NCI-H2081 treated with DMSO at 0.1 percent for 48 hours (cell line): ENCODE data around the gene UBE2H.
"Not testable (repeated sequence)": the region's sequence is repeated elsewhere in the genome, so short reads cannot be mapped to it uniquely, and the experiment has no call there.

Experiments used
- DNase-seq: peaks from one replicate; lab custom pipeline; 2025; lab: John Stamatoyannopoulos, UW

UBE2H gene

DNA sequence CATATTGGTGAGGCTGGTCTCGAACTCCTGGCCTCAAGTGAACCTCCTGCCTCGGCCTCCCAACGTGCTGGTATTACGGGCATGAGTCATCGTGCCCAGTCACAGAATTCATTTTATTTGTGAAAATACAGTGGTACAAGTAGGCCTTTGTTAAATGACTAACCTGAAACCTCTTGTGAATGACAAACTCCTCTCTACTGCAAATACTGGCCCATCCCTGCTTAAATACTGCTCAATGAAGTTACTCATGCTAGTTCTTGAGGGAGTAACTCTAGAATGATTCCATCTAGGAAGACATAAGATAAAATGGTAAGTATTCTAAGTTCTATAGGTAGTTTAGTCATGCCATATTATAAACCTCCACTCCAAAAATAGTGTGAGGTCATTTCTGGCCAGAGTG lies 80.7 kb downstream of the UBE2H start:
- no peak for DNase-seq

DNA sequence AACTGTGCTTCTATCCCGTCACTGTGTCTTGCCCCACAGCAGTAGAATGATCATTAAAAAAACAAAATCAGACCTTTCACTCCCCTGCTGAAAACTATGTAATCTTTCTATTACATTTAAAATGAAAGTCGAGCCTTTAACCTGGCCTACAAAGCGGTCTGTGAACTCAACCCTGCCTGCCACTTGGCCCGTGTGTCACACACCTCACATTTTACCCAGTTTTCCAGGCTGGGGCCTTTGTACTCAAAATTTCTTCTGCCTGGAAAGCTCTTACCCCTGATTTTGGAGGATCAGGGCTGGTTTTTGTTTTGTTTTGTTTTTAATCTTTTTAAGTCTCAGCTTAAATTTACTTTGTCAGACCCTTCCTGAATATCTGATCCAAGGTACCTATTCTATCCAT lies 82.1 kb downstream of the UBE2H start:
- DNase-seq, result no peak

GRCh38 chr7:129866251-129866650 lies 86.5 kb downstream of the UBE2H start:
- DNase-seq, result no peak

DNA sequence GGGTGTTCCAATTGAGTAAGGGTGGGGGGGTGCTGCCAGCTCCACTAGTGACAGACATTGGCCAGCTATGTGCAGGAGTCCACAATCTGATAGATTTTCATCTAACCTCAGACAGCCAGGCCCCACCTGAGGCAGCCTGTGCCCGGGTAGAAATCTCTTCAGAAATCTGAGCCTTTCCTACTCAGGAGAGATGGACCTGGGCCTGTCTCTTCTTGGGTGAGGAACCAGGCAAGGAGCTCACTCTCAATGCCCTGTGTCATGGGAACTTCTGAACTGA lies 86.9 kb downstream of the UBE2H start:
- DNase-seq, result no peak

DNA sequence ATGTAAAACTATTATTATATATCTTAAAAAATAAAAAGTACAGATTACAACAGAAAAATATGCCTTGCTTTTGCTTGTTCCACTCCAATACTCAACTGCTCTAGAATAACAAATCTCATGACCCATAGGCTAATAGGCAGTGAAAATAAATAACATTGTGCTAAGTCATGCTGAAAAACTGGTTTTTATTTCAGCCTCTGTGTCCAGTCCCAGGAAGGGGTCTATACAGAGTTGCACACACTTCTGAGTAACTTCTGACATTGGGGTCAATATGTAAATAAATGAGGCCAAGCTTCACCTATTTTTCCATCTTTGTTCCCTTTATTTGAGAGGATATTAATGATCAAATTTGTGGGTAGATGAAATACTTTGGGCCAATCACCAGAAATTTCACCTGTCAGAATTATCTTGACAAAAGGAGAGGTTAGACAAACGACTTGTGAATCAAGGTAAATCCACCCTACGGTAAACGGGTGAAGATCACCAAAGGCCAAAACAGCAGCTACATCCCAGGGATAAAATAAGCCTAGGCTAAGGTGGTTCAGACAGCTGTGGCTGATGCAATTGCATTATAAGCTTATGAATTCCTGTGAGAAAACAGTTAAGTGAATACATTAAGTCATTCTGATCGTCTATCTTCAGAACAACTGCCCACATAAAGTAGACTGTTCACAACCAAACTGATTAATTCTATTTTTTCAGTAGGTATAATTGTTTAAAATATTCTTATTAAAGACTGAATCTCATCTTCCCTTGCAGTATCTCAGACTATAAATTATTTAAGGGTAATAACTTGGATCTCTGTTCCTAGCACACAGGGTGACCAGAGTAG lies 87.5 kb downstream of the UBE2H start:
- no peak for DNase-seq

DNA sequence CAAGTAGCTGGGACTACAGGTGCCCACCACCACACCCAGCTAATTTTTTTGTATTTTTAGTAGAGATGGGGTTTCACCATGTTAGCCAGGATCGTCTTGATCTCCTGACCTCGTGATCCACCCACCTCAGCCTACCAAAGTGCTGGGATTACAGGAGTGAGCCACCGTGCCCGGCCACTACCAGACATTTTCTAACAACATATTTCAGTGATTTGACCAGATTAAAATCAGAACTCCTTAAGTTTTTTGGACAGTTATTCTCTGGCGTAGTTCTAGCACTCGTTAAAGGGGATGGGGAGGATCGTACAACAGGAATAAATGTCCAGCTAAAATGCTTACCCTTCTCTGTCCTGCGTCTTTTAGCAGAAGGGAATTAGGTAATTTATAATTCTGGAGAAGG lies 88.1 kb downstream of the UBE2H start:
- not testable (repeated sequence) for DNase-seq

DNA sequence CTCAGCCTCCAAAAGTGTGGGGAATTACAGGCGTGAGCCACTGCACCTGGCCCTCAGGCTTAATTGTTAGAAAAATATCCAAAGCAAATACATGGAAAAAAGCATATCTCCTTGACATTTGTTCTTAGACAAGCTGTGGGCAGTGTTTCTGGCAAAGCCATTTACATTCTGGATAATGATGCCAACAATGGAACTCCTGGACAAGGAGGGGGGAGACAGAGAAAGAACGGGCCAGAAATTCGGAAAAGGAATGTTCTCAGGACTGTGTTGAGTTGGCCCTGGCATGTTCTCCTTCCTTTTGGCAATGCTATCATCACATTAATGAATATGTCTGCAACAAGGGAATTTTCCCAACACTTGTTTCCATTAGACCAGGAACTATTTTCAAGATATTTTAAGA lies 88.7 kb downstream of the UBE2H start:
- DNase-seq, result no peak

DNA sequence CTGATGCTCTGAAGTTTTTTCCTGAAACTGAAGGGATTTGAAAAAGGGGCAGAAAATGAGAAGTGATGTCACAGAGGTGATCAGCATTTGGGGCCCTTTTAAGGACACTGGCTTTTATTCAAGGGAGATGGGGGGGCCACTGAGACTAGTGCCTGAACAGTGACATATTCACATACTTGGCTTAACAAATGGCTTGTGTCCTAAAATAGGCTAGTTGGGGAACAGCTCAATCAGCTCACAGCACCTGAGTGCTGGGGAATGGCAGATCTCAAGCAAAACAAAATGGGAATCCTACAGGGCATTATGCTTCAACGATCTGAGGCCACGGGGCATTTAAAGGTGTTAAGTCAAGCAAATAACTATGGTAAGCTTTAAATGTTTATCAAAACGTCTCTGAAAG lies 90.1 kb downstream of the UBE2H start:
- no peak for DNase-seq

DNA sequence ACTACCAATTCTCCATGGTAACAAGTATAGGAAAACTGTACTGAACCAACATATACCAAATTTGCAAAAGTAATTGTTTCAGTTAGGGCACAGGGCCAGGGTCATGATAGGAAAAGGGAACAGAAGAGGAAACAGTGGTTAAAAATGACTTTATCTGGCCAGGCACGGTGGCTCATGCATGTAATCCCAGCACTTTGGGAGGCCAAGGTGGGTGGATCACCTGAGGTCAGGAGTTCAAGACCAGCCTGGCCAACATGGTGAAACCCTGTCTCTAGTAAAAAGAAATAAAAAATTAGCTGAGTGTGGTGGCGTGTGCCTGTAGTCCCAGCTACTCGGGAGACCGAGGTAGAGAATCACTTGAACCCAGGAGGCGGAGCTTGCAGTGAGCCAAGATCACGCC lies 92.0 kb downstream of the UBE2H start:
- DNase-seq, result not testable (repeated sequence)

- DNase-seq, result no peak
These were observed 93.6 kb downstream of the UBE2H start for GRCh38 chr7:129859183-129859582.

DNA sequence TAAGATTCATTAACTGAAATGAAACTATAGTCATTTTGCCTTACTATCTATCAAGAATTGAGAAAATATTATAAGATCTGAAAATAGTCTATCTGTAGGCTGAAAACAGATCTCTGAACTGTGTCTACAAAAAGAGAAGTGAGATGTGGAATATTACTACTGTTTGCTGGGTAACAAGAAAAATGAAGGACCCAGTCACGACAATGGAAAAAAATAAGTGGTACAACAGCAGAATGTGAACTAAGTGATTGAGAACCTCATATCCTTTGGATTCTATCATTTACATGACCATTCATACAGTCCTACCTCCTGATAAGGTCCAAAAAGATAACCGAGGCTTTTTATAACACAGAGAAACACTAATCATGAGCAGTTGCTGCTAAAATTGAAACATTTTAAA lies 94.3 kb downstream of the UBE2H start:
- no peak for DNase-seq

DNA sequence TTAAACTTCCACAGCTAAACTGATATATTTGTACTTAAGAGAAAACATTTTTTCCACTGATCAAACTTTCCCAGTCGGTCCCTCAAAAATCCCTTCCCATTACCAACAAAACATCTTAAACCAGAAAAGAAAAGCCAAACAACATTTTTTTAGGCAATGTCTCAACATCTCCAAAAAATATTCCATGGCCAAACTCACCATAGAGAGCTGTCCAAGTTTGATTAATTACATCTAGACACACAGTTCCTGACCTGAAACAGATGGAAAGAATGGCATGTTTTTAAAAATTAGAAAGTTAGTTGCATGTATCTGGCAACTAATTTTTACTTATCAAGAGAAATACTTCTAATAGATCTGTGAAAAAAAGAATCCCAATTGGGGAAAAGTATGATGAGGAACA lies 95.4 kb downstream of the UBE2H start:
- DNase-seq, result no peak

GRCh38 chr7:129855935-129856717 lies 96.6 kb downstream of the UBE2H start:
- no peak for DNase-seq

GRCh38 chr7:129855234-129855673 lies 97.5 kb downstream of the UBE2H start:
- no peak for DNase-seq

GRCh38 chr7:129854401-129854800 lies 98.4 kb downstream of the UBE2H start:
- DNase-seq, result no peak

GRCh38 chr7:129853661-129854268 lies 99.0 kb downstream of the UBE2H start:
- DNase-seq, result no peak

- DNase-seq, result no peak
These were observed 101.0 kb downstream of the UBE2H start for GRCh38 chr7:129851809-129852208.

DNA sequence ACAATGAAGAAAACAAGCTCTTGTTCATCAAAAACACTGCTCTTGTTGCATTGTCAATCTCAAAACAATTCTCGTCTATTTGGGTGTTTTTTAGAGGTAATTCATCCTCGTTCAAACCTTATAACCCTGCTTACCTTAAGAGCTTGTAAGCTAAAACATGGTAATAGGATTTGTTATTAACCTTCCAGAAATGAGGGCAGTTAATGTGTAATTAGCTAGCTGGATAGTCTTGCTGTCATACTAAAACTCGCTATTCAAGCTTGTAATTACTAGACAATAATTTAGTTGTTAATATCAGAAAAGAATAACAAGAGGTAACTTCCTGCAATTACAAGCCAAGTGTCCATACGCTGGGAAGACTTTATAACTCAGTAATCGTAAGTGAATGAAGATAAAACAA lies 101.6 kb downstream of the UBE2H start:
- no peak for DNase-seq

DNA sequence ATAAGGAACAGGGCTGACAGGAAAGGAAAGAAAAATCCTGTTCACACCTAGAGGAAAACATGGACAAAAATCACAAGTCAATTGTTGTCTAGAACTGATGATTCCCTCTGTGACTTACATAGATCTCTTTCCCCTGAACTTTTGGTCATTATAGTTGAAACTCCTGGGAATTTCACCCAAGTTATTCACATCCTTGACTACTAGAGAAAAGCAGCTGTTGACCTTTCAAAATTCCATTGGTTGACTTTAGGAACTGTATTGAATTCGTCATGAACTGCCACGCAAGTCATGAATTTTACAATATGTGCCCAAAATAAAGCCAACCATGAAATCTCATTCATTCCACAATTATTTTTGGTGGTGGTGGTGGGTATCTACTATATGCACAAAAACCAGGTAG lies 104.3 kb downstream of the UBE2H start:
- no peak for DNase-seq

- DNase-seq, result no peak
These were observed 106.8 kb downstream of the UBE2H start for GRCh38 chr7:129845972-129846327.

GRCh38 chr7:129845178-129845971 lies 107.4 kb downstream of the UBE2H start:
- no peak for DNase-seq
